Measurements from ENCODE around the gene MLH1. TPM values are rescaled to one million over a fixed set of nuclear protein-coding genes. Genes with fewer than 3 reads are reported as not detected.

The MLH1 gene
- total RNA-seq, 1 donor from 2014 or later, result 43.8 TPM

GRCh38 chr3:37096288-37096687, 103.0 kb downstream of the MLH1 start:
- TF ChIP-seq, protein P1, sequence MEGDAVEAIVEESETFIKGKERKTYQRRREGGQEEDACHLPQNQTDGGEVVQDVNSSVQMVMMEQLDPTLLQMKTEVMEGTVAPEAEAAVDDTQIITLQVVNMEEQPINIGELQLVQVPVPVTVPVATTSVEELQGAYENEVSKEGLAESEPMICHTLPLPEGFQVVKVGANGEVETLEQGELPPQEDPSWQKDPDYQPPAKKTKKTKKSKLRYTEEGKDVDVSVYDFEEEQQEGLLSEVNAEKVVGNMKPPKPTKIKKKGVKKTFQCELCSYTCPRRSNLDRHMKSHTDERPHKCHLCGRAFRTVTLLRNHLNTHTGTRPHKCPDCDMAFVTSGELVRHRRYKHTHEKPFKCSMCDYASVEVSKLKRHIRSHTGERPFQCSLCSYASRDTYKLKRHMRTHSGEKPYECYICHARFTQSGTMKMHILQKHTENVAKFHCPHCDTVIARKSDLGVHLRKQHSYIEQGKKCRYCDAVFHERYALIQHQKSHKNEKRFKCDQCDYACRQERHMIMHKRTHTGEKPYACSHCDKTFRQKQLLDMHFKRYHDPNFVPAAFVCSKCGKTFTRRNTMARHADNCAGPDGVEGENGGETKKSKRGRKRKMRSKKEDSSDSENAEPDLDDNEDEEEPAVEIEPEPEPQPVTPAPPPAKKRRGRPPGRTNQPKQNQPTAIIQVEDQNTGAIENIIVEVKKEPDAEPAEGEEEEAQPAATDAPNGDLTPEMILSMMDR (IDR thresholded peaks at IDR 0.05; ENCODE audit: unreplicated experiment), result no peak
- Mint-ChIP-seq H3K9me3 (ENCODE audit: low read depth) (no peaks in the 10 kb centered on the region), H3K27ac (no peak overlapping the region), H3K27me3 (no peaks in the 10 kb centered on the region), H3K4me1 (ENCODE audit: low read depth) (peaks cover 10% of the 10 kb centered on the region), H3K4me3 (ENCODE audit: low read depth) (no peak overlapping the region), H3K36me3 (ENCODE audit: insufficient read depth) (peaks cover 9% of the 10 kb centered on the region)
- no peak for DNase-seq (ENCODE audit: low spot score, unreplicated experiment)

DNA sequence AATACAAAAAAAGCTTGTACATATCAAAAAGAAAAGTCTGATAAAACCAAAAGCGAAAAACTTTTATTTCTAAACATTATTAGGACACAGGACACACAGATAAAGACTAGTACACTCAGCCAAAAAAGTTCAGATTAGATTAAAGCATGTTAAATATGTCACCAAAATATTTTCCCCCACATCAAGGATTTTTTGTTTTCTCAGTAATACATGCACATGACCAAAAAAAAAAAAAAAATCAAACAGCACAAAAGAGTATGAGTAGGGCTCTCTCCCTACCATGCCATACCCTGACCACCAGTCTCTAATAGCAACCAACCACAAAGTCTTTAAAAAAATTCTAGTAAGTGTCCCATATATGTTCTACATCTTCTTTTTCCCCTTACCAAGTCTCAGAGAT, 103.7 kb downstream of the MLH1 start:
- no peak for DNase-seq (ENCODE audit: low spot score, unreplicated experiment)
- H3K27ac Mint-ChIP-seq, result no peak overlapping the region
- H3K4me3 Mint-ChIP-seq (ENCODE audit: low read depth), result no peak overlapping the region
- no peaks in the 10 kb centered on the region for H3K9me3 Mint-ChIP-seq (ENCODE audit: low read depth)
- no peaks in the 10 kb centered on the region for H3K27me3 Mint-ChIP-seq
- peaks cover 7% of the 10 kb centered on the region for H3K36me3 Mint-ChIP-seq (ENCODE audit: insufficient read depth)
- TF ChIP-seq, protein P1 (IDR thresholded peaks at IDR 0.05; ENCODE audit: unreplicated experiment), result no peak
- H3K4me1 Mint-ChIP-seq (ENCODE audit: low read depth), result peaks cover 10% of the 10 kb centered on the region

- peaks cover 9% of the 10 kb centered on the region for H3K36me3 Mint-ChIP-seq (ENCODE audit: insufficient read depth)
- no peak overlapping the region for H3K27ac Mint-ChIP-seq
- no peak overlapping the region for H3K4me3 Mint-ChIP-seq (ENCODE audit: low read depth)
- no peak for DNase-seq (ENCODE audit: low spot score, unreplicated experiment)
- TF ChIP-seq, protein P1 (IDR thresholded peaks at IDR 0.05; ENCODE audit: unreplicated experiment), result no peak
- H3K4me1 Mint-ChIP-seq (ENCODE audit: low read depth), result peaks cover 11% of the 10 kb centered on the region
- no peaks in the 10 kb centered on the region for H3K27me3 Mint-ChIP-seq
- no peaks in the 10 kb centered on the region for H3K9me3 Mint-ChIP-seq (ENCODE audit: low read depth)
Measured at GRCh38 chr3:37097776-37098175, 104.5 kb downstream of the MLH1 start.

DNA sequence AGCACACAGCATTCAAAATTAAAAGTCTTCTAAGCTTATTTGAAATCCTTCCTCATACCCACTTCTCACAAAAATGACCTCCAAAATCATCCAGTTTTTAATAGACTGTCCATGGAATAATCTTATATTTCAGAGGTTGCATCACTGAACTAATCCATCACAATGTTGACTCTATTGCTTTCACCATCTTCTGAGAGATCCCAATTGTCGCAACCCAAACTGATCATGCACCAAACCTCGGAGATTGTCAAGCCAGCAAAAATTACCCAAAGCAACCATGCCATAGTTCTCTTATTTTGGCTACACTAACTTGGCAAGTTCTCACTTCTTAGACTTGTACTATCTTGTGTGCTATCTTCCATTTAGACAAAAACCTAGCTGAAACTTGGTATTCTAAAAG, 105.6 kb downstream of the MLH1 start:
- Mint-ChIP-seq H3K36me3 (ENCODE audit: insufficient read depth) (peaks cover 5% of the 10 kb centered on the region), H3K4me1 (ENCODE audit: low read depth) (peaks cover 12% of the 10 kb centered on the region), H3K27ac (no peak overlapping the region), H3K9me3 (ENCODE audit: low read depth) (no peaks in the 10 kb centered on the region), H3K4me3 (ENCODE audit: low read depth) (no peak overlapping the region), H3K27me3 (no peaks in the 10 kb centered on the region)
- TF ChIP-seq, protein P1 (IDR thresholded peaks at IDR 0.05; ENCODE audit: unreplicated experiment), result no peak
- no peak for DNase-seq (ENCODE audit: low spot score, unreplicated experiment)

DNA sequence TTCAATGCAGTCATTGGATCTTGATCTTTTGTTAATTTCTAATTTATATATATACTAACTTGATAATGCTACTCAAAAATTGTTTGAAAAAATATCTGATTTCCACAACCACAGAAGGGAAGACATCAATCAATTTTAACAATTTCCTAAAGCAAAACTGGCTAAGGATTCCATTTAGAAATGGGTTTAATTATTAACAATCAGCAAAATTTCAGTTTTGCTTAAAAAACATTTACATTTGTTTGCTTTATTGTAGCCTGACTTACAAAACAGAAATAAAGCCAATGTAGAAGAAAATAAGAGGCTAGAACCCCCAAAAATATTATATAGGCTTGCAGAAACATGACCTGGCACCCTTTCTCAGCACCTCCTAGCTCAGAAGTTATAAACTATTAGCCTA, 106.2 kb downstream of the MLH1 start:
- no peaks in the 10 kb centered on the region for H3K27me3 Mint-ChIP-seq
- no peak overlapping the region for H3K4me3 Mint-ChIP-seq (ENCODE audit: low read depth)
- H3K36me3 Mint-ChIP-seq (ENCODE audit: insufficient read depth), result peaks cover 5% of the 10 kb centered on the region
- no peak overlapping the region for H3K27ac Mint-ChIP-seq
- TF ChIP-seq, protein P1 (IDR thresholded peaks at IDR 0.05; ENCODE audit: unreplicated experiment), result no peak
- peaks cover 12% of the 10 kb centered on the region for H3K4me1 Mint-ChIP-seq (ENCODE audit: low read depth)
- H3K9me3 Mint-ChIP-seq (ENCODE audit: low read depth), result no peaks in the 10 kb centered on the region
- DNase-seq (ENCODE audit: low spot score, unreplicated experiment), result no peak

Data from progenitor cell of endocrine pancreas (in vitro differentiated cells).